ENCODE measurements around the gene UBL4A. TPM values are rescaled to one million over a fixed set of nuclear protein-coding genes. Genes with fewer than 3 reads are reported as not detected.

UBL4A gene
- polyA plus RNA-seq, 2 of the 4 experiments (the other 2 are of a cell fraction): 26.4 to 37.7 TPM

DNA sequence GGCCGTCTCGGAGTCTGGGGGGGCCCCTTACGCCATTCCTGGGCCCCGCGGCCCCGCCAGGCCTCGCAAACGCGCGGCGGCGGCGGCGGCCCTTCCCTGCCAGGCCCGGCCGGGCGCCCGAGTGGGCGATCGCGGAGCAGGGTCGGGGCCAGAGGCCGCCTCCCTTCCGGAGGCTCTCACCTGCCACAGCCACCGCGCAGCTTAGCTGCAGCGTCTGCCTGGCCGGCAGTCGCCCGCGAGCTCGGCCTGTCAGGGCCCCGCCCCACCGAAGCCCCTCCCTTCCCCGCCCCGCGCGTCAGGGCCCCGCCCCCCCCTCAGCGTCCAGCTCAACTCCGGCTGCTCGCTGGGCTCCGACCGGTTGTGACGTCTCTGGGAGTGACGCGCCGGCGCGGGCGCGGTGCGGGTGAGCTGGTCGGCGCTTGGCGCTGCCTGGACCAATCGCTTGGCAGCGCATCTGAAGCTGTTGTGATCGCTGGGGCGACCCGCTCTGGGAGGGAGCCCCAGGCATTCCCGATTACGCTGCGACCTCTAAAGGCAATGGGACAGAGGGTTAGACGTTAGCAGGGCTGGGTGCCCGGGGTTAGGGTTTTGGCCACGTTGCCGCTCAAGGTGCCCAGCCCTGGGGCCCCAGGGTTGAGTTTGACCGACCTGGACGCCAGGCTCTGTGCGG lies 4.1 kb upstream of the UBL4A start, which contains the start of gene SLC10A3 (continued):
- TF ChIP-seq, protein P1, sequence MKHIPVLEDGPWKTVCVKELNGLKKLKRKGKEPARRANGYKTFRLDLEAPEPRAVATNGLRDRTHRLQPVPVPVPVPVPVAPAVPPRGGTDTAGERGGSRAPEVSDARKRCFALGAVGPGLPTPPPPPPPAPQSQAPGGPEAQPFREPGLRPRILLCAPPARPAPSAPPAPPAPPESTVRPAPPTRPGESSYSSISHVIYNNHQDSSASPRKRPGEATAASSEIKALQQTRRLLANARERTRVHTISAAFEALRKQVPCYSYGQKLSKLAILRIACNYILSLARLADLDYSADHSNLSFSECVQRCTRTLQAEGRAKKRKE (CRISPR knock-in tag; IDR thresholded peaks at IDR 0.05; ENCODE audit: low read depth): no peak
- TF ChIP-seq SREBF2 (IDR thresholded peaks at IDR 0.05) (no peak), RNF2 (IDR thresholded peaks at IDR 0.05; ENCODE audit: borderline replicate concordance, low read depth) (no peak), RAD21 (conservative IDR thresholded peaks at IDR 0.05 in 1 of 2, IDR thresholded peaks at IDR 0.05 in 1 of 2) (peak in 1 of 2 experiments; percentile 32; a peak in 3 of 5 replicates)

DNA sequence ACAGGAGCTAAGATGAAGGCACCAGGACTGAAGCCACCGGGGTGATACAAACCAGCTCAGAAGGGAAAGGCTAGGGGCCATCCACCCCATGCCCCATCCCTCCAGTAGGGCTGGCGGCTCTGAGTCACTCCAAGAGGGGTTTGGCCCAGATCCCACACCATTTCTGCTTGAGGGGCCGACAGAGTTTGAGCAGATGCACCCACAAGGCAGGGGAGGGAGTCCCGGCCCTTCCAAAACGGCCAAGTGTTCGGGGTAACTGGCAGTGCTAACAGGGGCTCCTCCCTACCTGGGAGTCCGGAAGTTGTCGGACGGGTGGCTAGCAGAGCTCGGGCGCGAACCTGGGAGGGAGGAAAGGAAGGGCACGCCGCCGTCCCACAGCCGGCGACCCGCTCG lies 3.6 kb upstream of the UBL4A start:
- POLR2A ChIA-PET: interaction anchor here (0.6 to 2.6 kb wide), 12 partner anchors 9 to 92 kb away, joined by 3 to 8 read pairs (median 4); partner anchors contain the start of genes FAM3A, LAGE3, PLXNA3 and RPL10
- TF ChIP-seq, protein P2, sequence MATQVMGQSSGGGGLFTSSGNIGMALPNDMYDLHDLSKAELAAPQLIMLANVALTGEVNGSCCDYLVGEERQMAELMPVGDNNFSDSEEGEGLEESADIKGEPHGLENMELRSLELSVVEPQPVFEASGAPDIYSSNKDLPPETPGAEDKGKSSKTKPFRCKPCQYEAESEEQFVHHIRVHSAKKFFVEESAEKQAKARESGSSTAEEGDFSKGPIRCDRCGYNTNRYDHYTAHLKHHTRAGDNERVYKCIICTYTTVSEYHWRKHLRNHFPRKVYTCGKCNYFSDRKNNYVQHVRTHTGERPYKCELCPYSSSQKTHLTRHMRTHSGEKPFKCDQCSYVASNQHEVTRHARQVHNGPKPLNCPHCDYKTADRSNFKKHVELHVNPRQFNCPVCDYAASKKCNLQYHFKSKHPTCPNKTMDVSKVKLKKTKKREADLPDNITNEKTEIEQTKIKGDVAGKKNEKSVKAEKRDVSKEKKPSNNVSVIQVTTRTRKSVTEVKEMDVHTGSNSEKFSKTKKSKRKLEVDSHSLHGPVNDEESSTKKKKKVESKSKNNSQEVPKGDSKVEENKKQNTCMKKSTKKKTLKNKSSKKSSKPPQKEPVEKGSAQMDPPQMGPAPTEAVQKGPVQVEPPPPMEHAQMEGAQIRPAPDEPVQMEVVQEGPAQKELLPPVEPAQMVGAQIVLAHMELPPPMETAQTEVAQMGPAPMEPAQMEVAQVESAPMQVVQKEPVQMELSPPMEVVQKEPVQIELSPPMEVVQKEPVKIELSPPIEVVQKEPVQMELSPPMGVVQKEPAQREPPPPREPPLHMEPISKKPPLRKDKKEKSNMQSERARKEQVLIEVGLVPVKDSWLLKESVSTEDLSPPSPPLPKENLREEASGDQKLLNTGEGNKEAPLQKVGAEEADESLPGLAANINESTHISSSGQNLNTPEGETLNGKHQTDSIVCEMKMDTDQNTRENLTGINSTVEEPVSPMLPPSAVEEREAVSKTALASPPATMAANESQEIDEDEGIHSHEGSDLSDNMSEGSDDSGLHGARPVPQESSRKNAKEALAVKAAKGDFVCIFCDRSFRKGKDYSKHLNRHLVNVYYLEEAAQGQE (IDR thresholded peaks at IDR 0.05): no peak
- no peak for TF ChIP-seq MYC (IDR thresholded peaks at IDR 0.05; ENCODE audit: borderline replicate concordance, low read length)
- TF ChIP-seq EHF (CRISPR knock-in tag; IDR thresholded peaks at IDR 0.05): no peak
- TF ChIP-seq, protein P3, sequence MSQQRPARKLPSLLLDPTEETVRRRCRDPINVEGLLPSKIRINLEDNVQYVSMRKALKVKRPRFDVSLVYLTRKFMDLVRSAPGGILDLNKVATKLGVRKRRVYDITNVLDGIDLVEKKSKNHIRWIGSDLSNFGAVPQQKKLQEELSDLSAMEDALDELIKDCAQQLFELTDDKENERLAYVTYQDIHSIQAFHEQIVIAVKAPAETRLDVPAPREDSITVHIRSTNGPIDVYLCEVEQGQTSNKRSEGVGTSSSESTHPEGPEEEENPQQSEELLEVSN (IDR thresholded peaks at IDR 0.05; ENCODE audit: borderline replicate concordance, low read depth): no peak
- TF ChIP-seq NR3C1 (IDR thresholded peaks at IDR 0.05): no peak
- TF ChIP-seq MAFK (IDR thresholded peaks at IDR 0.05; ENCODE audit: partially characterized antibody): no peak
- TF ChIP-seq SMC3 (IDR thresholded peaks at IDR 0.05): no peak
- Histone ChIP-seq H3K4me1 (peaks cover 21% of the 10 kb centered on the region; the same call in 2 of the 3 replicates), H3K9me3 (no peaks in the 10 kb centered on the region), H3K27ac (peak overlapping the region; percentile 88 to 96), H3K4me2 (peak overlapping the region; percentile 80), H3K4me3 (peak overlapping the region; percentile 74)
- CTCF ChIA-PET: interaction anchor here (0.8 to 2.4 kb wide), 8 partner anchors 9 to 117 kb away, joined by 3 to 13 read pairs (median 4); no protein-coding TSS in a partner anchor
- no peak for FAIRE-seq
- peak; percentile 22 to 31 for DNase-seq (ENCODE audit: low read depth in 1 of 2, low spot score in 1 of 2)
- ATAC-seq: peak; percentile 24 to 33
- 4% methylated on average over 13 of the region's 19 CpGs for WGBS (ENCODE audit: missing lambda C conversion rate)

DNA sequence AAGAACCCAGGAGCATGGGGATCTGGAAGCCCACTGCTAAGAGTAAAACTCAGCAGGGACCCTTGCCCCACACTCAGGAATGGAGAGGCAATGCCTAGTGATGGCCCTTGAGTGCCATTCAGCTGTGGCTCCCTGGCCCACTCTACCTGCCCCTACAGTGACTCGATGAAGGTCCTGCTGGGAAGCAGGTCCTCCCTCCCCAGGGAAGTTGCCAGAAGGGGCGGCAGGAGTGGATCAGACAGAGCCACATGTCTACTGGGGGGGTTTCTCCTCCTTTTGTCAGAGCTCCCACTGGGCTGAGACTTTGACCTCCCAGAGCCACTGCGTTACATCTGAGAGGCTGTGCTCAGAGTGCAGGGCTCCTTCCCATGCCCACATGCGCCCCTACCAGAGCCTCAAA lies 2.8 kb upstream of the UBL4A start:
- Histone ChIP-seq H3K9me3 (no peaks in the 10 kb centered on the region), H3K4me2 (peak overlapping the region; percentile 80), H3K4me1 (peaks cover 29% of the 10 kb centered on the region), H3K4me3 (no peak overlapping the region; the same call in 2 of the 3 replicates), H3K27ac (peak overlapping the region in 1 of 2 experiments; percentile 8; a peak in 1 of 6 replicates)
- TF ChIP-seq NR3C1 (IDR thresholded peaks at IDR 0.05) (no peak), CBX8 (IDR thresholded peaks at IDR 0.05) (no peak), POLR2A (IDR thresholded peaks at IDR 0.05; ENCODE audit: low read length) (no peak), HOXA7 (CRISPR knock-in tag; IDR thresholded peaks at IDR 0.05) (no peak), ZC3H11A (IDR thresholded peaks at IDR 0.05) (no peak), PHF8 (IDR thresholded peaks at IDR 0.05; ENCODE audit: borderline replicate concordance, low read depth) (no peak), FOSB (CRISPR knock-in tag; IDR thresholded peaks at IDR 0.05) (no peak), HDAC2 (IDR thresholded peaks at IDR 0.05) (no peak), CHD2 (IDR thresholded peaks at IDR 0.05; ENCODE audit: low read length, partially characterized antibody) (no peak), KDM1A (IDR thresholded peaks at IDR 0.05; ENCODE audit: low read depth) (no peak), RARB (CRISPR knock-in tag; IDR thresholded peaks at IDR 0.05) (no peak), JUNB (IDR thresholded peaks at IDR 0.05) (no peak), EP300 (IDR thresholded peaks at IDR 0.05) (no peak), ZFP36 (IDR thresholded peaks at IDR 0.05; ENCODE audit: borderline replicate concordance, partially characterized antibody) (no peak)
- TF ChIP-seq, protein P4, sequence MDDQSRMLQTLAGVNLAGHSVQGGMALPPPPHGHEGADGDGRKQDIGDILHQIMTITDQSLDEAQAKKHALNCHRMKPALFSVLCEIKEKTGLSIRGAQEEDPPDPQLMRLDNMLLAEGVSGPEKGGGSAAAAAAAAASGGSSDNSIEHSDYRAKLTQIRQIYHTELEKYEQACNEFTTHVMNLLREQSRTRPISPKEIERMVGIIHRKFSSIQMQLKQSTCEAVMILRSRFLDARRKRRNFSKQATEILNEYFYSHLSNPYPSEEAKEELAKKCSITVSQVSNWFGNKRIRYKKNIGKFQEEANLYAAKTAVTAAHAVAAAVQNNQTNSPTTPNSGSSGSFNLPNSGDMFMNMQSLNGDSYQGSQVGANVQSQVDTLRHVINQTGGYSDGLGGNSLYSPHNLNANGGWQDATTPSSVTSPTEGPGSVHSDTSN (IDR thresholded peaks at IDR 0.05): no peak
- 92% methylated on average over 4 of the region's 4 CpGs for WGBS (ENCODE audit: missing lambda C conversion rate)
- DNase-seq (ENCODE audit: low read depth in 1 of 2, low spot score in 1 of 2) (no peak), FAIRE-seq (no peak), ATAC-seq (no peak)
- ChIA-PET CTCF (interaction anchor here (0.5 to 2.4 kb wide), 7 partner anchors 9 to 116 kb away, joined by 3 to 13 read pairs (median 4); no protein-coding TSS in a partner anchor), POLR2A (interaction anchor here (1.0 to 2.6 kb wide), 2 partner anchors 11 to 27 kb away, joined by 3 to 8 read pairs; partner anchors contain the start of genes FAM3A and LAGE3)

All from A549 (cell line).